ENCODE results near the gene SNAPIN.

The SNAPIN gene

GRCh38 chr1:153649137-153649862 lies 9.2 kb upstream of the SNAPIN start:
- Histone ChIP-seq H3K9me2 (replicated peaks; ENCODE audit: low read depth, low read length) (no peaks in the 10 kb centered on the region), H3K9me3 (ENCODE audit: insufficient read depth, low read depth, low read length) (no peaks in the 10 kb centered on the region), H3K9ac (ENCODE audit: low read depth, low read length, poor library complexity, severe bottlenecking) (no peak overlapping the region), H2AFZ (ENCODE audit: low read length) (no peak overlapping the region), H3K4me3 (ENCODE audit: low read length, poor library complexity, severe bottlenecking) (no peak overlapping the region), H3F3A (ENCODE audit: low read depth) (no peaks in the 10 kb centered on the region), H3K4me1 (ENCODE audit: insufficient read depth, low read length, poor library complexity, severe bottlenecking) (peaks cover 4% of the 10 kb centered on the region), H3K79me2 (ENCODE audit: insufficient read depth, low read length) (0 out of 2 replicates have a peak, but pooled peaks cover 1% of the 10 kb centered on the region), H4K20me1 (ENCODE audit: insufficient read depth, low read length, poor library complexity, severe bottlenecking) (peaks cover 4% of the 10 kb centered on the region), H3K27me3 (ENCODE audit: insufficient read depth, low read length, poor library complexity, severe bottlenecking) (no peaks in the 10 kb centered on the region), H3K4me2 (ENCODE audit: low read depth, low read length, poor library complexity, severe bottlenecking) (no peak overlapping the region), H3K36me3 (ENCODE audit: insufficient read depth, low read length) (peaks cover 23% of the 10 kb centered on the region; the same call in 1 of the 2 replicates)
- TF ChIP-seq CTCF (conservative IDR thresholded peaks at IDR 0.05; ENCODE audit: low read length) (no peak), EZH2phosphoT487 (IDR thresholded peaks at IDR 0.05; ENCODE audit: borderline replicate concordance) (no peak)

- Histone ChIP-seq H3K9me3 (ENCODE audit: insufficient read depth, low read depth, low read length) (no peaks in the 10 kb centered on the region), H3K9ac (ENCODE audit: low read depth, low read length, poor library complexity, severe bottlenecking) (no peak overlapping the region), H3K79me2 (ENCODE audit: insufficient read depth, low read length) (no peaks in the 10 kb centered on the region), H2AFZ (ENCODE audit: low read length) (no peak overlapping the region), H3K9me2 (replicated peaks; ENCODE audit: low read depth, low read length) (no peaks in the 10 kb centered on the region), H3K27me3 (ENCODE audit: insufficient read depth, low read length, poor library complexity, severe bottlenecking) (no peaks in the 10 kb centered on the region), H3F3A (ENCODE audit: low read depth) (no peaks in the 10 kb centered on the region), H3K4me2 (ENCODE audit: low read depth, low read length, poor library complexity, severe bottlenecking) (no peak overlapping the region), H3K4me3 (ENCODE audit: low read length, poor library complexity, severe bottlenecking) (no peak overlapping the region), H4K20me1 (ENCODE audit: insufficient read depth, low read length, poor library complexity, severe bottlenecking) (peaks cover 4% of the 10 kb centered on the region), H3K36me3 (ENCODE audit: insufficient read depth, low read length) (peaks cover 18% of the 10 kb centered on the region; the same call in 1 of the 2 replicates), H3K4me1 (ENCODE audit: insufficient read depth, low read length, poor library complexity, severe bottlenecking) (peaks cover 4% of the 10 kb centered on the region)
- no peak for TF ChIP-seq CTCF (conservative IDR thresholded peaks at IDR 0.05; ENCODE audit: low read length)
Measured at GRCh38 chr1:153649863-153650235, 8.7 kb upstream of the SNAPIN start.

GRCh38 chr1:153651771-153652170 lies 6.7 kb upstream of the SNAPIN start:
- no peaks in the 10 kb centered on the region for H3K79me2 ChIP-seq (ENCODE audit: insufficient read depth, low read length)
- no peaks in the 10 kb centered on the region for H3F3A ChIP-seq (ENCODE audit: low read depth)
- H3K4me3 ChIP-seq (ENCODE audit: low read length, poor library complexity, severe bottlenecking), result no peak overlapping the region
- H3K4me1 ChIP-seq (ENCODE audit: insufficient read depth, low read length, poor library complexity, severe bottlenecking), result peaks cover 4% of the 10 kb centered on the region
- no peaks in the 10 kb centered on the region for H3K27me3 ChIP-seq (ENCODE audit: insufficient read depth, low read length, poor library complexity, severe bottlenecking)
- no peak for TF ChIP-seq EZH2phosphoT487 (IDR thresholded peaks at IDR 0.05; ENCODE audit: borderline replicate concordance)
- TF ChIP-seq CTCF (conservative IDR thresholded peaks at IDR 0.05; ENCODE audit: low read length), result no peak
- no peaks in the 10 kb centered on the region for H3K36me3 ChIP-seq (ENCODE audit: insufficient read depth, low read length)
- H3K9me3 ChIP-seq (ENCODE audit: insufficient read depth, low read depth, low read length), result no peaks in the 10 kb centered on the region
- no peaks in the 10 kb centered on the region for H4K20me1 ChIP-seq (ENCODE audit: insufficient read depth, low read length, poor library complexity, severe bottlenecking)
- H3K9ac ChIP-seq (ENCODE audit: low read depth, low read length, poor library complexity, severe bottlenecking), result no peak overlapping the region
- H2AFZ ChIP-seq (ENCODE audit: low read length), result no peak overlapping the region
- H3K9me2 ChIP-seq (replicated peaks; ENCODE audit: low read depth, low read length), result no peaks in the 10 kb centered on the region
- no peak overlapping the region for H3K4me2 ChIP-seq (ENCODE audit: low read depth, low read length, poor library complexity, severe bottlenecking)

All from Loucy (cell line).